HL-60 (cell line): Measurements from ENCODE around the gene CAMTA1.
"Not testable (repeated sequence)": the region's sequence is repeated elsewhere in the genome, so short reads cannot be mapped to it uniquely, and the experiment has no call there.

Source experiments
- DNase-seq, 2 experiments: peaks; one replicate each; pipeline ENCODE4 v3.0.0-alpha.2; 2010 to 2020; ENCODE audit warnings: low read depth in 1 of 2, low spot score in 1 of 2
- H3K27ac ChIP-seq: fragments of 250-450 bp; sonication (Bioruptor Pico); replicated peaks from 2 replicates; pipeline ENCODE4 v1.5.1; 2020; ENCODE audit warnings: mild to moderate bottlenecking, moderate library complexity
- H3K27me3 ChIP-seq: fragments of 250-450 bp; sonication (Bioruptor Pico); 2 replicates; pipeline ENCODE4 v1.5.1; 2021; ENCODE audit warnings: mild to moderate bottlenecking, moderate library complexity; ENCODE audit not compliant: insufficient read depth, poor library complexity, severe bottlenecking
- H3K4me3 ChIP-seq: replicated peaks from 2 replicates; pipeline ENCODE4 v1.5.1; 2011; ENCODE audit warnings: mild to moderate bottlenecking, control low read depth, low read length; ENCODE audit not compliant: insufficient read depth
- GABPA ChIP-seq: IDR thresholded peaks from 2 replicates; pipeline ENCODE4 v1.6.1; 2012; ENCODE audit warnings: low read depth
- POLR2AphosphoS5 ChIP-seq: IDR thresholded peaks from 2 replicates; pipeline ENCODE4 v1.6.1; 2012; ENCODE audit warnings: low read depth
- REST ChIP-seq: IDR thresholded peaks from 2 replicates; pipeline ENCODE4 v1.6.1; 2012; ENCODE audit warnings: low read depth; ENCODE audit not compliant: insufficient replicate concordance
- SPI1 ChIP-seq: IDR thresholded peaks from 2 replicates; pipeline ENCODE4 v1.6.1; 2012; ENCODE audit warnings: low read depth, mild to moderate bottlenecking, borderline replicate concordance
- TF ChIP-seq, protein P1 (sequence below): IDR thresholded peaks from one replicate; pipeline ENCODE4 v1.5.1; 2011; ENCODE audit warnings: low read length, control low read depth, inconsistent platforms; ENCODE audit not compliant: insufficient read depth

The CAMTA1 gene

DNA sequence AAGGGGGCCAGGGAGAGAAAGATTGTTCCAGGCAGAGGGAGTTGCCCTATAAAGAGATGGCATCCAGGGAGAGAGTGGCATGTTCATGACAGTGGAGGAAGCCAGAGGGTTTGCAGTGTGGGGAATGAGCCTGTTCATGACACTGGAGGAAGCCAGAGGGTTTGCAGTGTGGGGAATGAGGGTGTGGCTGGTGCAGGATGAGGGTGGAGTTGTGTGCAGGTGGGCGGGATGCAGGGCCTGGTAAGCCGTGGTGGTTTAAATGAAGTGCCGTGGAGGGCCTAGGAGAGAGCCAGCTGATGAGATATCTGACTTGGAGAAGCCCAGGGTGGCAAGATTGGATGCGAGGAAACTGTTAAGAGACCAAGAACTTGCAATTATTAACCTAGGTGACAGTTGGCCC lies 131.8 kb downstream of the CAMTA1 start:
- no peak for TF ChIP-seq GABPA
- TF ChIP-seq REST = no peak
- TF ChIP-seq SPI1 = no peak
- TF ChIP-seq, protein P1, sequence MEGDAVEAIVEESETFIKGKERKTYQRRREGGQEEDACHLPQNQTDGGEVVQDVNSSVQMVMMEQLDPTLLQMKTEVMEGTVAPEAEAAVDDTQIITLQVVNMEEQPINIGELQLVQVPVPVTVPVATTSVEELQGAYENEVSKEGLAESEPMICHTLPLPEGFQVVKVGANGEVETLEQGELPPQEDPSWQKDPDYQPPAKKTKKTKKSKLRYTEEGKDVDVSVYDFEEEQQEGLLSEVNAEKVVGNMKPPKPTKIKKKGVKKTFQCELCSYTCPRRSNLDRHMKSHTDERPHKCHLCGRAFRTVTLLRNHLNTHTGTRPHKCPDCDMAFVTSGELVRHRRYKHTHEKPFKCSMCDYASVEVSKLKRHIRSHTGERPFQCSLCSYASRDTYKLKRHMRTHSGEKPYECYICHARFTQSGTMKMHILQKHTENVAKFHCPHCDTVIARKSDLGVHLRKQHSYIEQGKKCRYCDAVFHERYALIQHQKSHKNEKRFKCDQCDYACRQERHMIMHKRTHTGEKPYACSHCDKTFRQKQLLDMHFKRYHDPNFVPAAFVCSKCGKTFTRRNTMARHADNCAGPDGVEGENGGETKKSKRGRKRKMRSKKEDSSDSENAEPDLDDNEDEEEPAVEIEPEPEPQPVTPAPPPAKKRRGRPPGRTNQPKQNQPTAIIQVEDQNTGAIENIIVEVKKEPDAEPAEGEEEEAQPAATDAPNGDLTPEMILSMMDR = no peak
- TF ChIP-seq POLR2AphosphoS5 = no peak
- DNase-seq = no peak
- Histone ChIP-seq H3K27me3 (no peaks in the 10 kb centered on the region), H3K4me3 (no peak overlapping the region), H3K27ac (no peak overlapping the region)

- no peaks in the 10 kb centered on the region for H3K27me3 ChIP-seq
- H3K27ac ChIP-seq = no peak overlapping the region
- TF ChIP-seq GABPA (no peak), REST (no peak), POLR2AphosphoS5 (no peak), SPI1 (no peak)
- TF ChIP-seq, protein P1 = no peak
- no peak overlapping the region for H3K4me3 ChIP-seq
- DNase-seq = no peak
Measured at GRCh38 chr1:6918186-6918924, 133.1 kb downstream of the CAMTA1 start.

- TF ChIP-seq GABPA (no peak), SPI1 (no peak), REST (no peak), POLR2AphosphoS5 (no peak)
- TF ChIP-seq, protein P1 = no peak
- Histone ChIP-seq H3K4me3 (no peak overlapping the region), H3K27ac (no peak overlapping the region), H3K27me3 (no peaks in the 10 kb centered on the region)
- no peak for DNase-seq
Measured at GRCh38 chr1:6918925-6919511, 133.8 kb downstream of the CAMTA1 start.

GRCh38 chr1:6921506-6921905 lies 136.3 kb downstream of the CAMTA1 start:
- H3K4me3 ChIP-seq, DNase-seq, H3K27me3 ChIP-seq, H3K27ac ChIP-seq: not testable (repeated sequence)
